ENCODE data around the gene MLIP.

GRCh38 chr6:54248319-54248718, 137.1 kb downstream of the MLIP start:
- TF ChIP-seq HDAC2 (IDR thresholded peaks at IDR 0.05; ENCODE audit: borderline replicate concordance in 1 of 2, low read depth in 2 of 2, low read length in 2 of 2) (no peak), POLR2AphosphoS5 (IDR thresholded peaks at IDR 0.05; ENCODE audit: low read depth, low read length) (no peak)
